ENCODE data around the gene GAS7. TPM values are rescaled to one million over a fixed set of nuclear protein-coding genes. Genes with fewer than 3 reads are reported as not detected.

Gene GAS7
- total and polyA plus RNA-seq, 10 of the 15 experiments (the other 5 are each of a cell fraction or from before 2014, with no cell fraction given) = 2.3 to 53.4 (median 24.0) TPM

DNA sequence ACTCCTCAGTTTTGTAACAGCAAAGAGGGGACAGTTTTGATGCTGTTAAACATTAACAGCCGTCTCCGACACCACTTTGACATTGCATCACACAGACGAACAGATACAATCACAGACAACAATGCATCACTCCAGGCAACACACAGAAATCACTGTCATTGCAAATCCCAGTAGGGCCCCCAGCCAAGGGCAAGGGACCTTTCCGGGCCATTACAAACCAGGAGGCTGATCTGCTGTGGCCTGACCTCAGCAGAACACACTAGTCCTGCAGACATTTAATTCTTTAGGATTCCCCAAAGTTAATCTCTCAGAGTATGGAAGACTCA, 157.2 kb downstream of the GAS7 start:
- Histone ChIP-seq H3K4me1 (ENCODE audit: control insufficient read depth, insufficient read depth, low read length) (peaks cover 28% of the 10 kb centered on the region), H3K27ac (ENCODE audit: control insufficient read depth, insufficient read depth) (peak overlapping the region; percentile 74), H3K4me3 (no peak overlapping the region), H3K9ac (ENCODE audit: control insufficient read depth, insufficient read depth, low read length) (peak overlapping the region; percentile 11; the same call in 1 of the 2 replicates), H3K27me3 (replicated peaks in 1 of 2; ENCODE audit: control insufficient read depth in 2 of 2, insufficient read depth in 2 of 2, low read length in 1 of 2) (no peaks in the 10 kb centered on the region), H3K79me2 (ENCODE audit: control insufficient read depth, insufficient read depth, low read length) (peaks cover 18% of the 10 kb centered on the region), H4K20me1 (ENCODE audit: control insufficient read depth, insufficient read depth) (no peaks in the 10 kb centered on the region), H2AFZ (ENCODE audit: control insufficient read depth, low read depth, low read length) (no peak overlapping the region), H3K9me3 (replicated peaks; ENCODE audit: control insufficient read depth, insufficient read depth, low read length) (no peaks in the 10 kb centered on the region; the same call in 2 of the 3 replicates), H3K36me3 (ENCODE audit: control insufficient read depth in 2 of 2, insufficient read depth in 2 of 2, low read length in 1 of 2) (no peaks in the 10 kb centered on the region), H3K4me2 (ENCODE audit: control insufficient read depth, insufficient read depth) (peak overlapping the region; percentile 80)
- peak; percentile 60 for ATAC-seq
- DNase-seq (ENCODE audit: low read depth, low spot score) = no peak
- POLR2A ChIA-PET = no interaction called here
- CTCF ChIA-PET = no interaction called here
- WGBS (ENCODE audit: insufficient coverage, insufficient replicate concordance, low lambda C conversion rate, missing lambda C conversion rate) = 85% methylated on average over 4 of the region's 4 CpGs
- TF ChIP-seq SRF (IDR thresholded peaks at IDR 0.05; ENCODE audit: low read depth in 2 of 2, low read length in 2 of 2) = no peak
- TF ChIP-seq BCL11A (IDR thresholded peaks at IDR 0.05; ENCODE audit: low read depth, low read length) = no peak
- TF ChIP-seq, protein P1, sequence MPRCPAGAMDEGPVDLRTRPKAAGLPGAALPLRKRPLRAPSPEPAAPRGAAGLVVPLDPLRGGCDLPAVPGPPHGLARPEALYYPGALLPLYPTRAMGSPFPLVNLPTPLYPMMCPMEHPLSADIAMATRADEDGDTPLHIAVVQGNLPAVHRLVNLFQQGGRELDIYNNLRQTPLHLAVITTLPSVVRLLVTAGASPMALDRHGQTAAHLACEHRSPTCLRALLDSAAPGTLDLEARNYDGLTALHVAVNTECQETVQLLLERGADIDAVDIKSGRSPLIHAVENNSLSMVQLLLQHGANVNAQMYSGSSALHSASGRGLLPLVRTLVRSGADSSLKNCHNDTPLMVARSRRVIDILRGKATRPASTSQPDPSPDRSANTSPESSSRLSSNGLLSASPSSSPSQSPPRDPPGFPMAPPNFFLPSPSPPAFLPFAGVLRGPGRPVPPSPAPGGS (IDR thresholded peaks at IDR 0.05; ENCODE audit: borderline replicate concordance, insufficient read depth, low read depth, low read length, poor library complexity, severe bottlenecking) = no peak
- TF ChIP-seq FOXM1 (IDR thresholded peaks at IDR 0.05; ENCODE audit: low read depth, low read length) = no peak
- no peak for TF ChIP-seq ASH2L (IDR thresholded peaks at IDR 0.05; ENCODE audit: borderline replicate concordance, low read depth)
- TF ChIP-seq TAF1 (IDR thresholded peaks at IDR 0.05; ENCODE audit: borderline replicate concordance, low read depth, low read length) = no peak
- no peak for TF ChIP-seq ZSCAN29 (IDR thresholded peaks at IDR 0.05)
- TF ChIP-seq, protein P2, sequence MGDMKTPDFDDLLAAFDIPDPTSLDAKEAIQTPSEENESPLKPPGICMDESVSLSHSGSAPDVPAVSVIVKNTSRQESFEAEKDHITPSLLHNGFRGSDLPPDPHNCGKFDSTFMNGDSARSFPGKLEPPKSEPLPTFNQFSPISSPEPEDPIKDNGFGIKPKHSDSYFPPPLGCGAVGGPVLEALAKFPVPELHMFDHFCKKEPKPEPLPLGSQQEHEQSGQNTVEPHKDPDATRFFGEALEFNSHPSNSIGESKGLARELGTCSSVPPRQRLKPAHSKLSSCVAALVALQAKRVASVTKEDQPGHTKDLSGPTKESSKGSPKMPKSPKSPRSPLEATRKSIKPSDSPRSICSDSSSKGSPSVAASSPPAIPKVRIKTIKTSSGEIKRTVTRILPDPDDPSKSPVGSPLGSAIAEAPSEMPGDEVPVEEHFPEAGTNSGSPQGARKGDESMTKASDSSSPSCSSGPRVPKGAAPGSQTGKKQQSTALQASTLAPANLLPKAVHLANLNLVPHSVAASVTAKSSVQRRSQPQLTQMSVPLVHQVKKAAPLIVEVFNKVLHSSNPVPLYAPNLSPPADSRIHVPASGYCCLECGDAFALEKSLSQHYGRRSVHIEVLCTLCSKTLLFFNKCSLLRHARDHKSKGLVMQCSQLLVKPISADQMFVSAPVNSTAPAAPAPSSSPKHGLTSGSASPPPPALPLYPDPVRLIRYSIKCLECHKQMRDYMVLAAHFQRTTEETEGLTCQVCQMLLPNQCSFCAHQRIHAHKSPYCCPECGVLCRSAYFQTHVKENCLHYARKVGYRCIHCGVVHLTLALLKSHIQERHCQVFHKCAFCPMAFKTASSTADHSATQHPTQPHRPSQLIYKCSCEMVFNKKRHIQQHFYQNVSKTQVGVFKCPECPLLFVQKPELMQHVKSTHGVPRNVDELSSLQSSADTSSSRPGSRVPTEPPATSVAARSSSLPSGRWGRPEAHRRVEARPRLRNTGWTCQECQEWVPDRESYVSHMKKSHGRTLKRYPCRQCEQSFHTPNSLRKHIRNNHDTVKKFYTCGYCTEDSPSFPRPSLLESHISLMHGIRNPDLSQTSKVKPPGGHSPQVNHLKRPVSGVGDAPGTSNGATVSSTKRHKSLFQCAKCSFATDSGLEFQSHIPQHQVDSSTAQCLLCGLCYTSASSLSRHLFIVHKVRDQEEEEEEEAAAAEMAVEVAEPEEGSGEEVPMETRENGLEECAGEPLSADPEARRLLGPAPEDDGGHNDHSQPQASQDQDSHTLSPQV (IDR thresholded peaks at IDR 0.05) = no peak
- no peak for TF ChIP-seq EZH2 (IDR thresholded peaks at IDR 0.05; ENCODE audit: borderline replicate concordance, control insufficient read depth, low read depth, low read length)
- no peak for TF ChIP-seq CBX3 (IDR thresholded peaks at IDR 0.05; ENCODE audit: borderline replicate concordance, low read depth)
- no peak for TF ChIP-seq POLR2AphosphoS2 (IDR thresholded peaks at IDR 0.05; ENCODE audit: low read depth, low read length)
- TF ChIP-seq RFX5 (IDR thresholded peaks at IDR 0.05; ENCODE audit: low read depth, low read length) = no peak
- TF ChIP-seq SMAD1 (IDR thresholded peaks at IDR 0.05; ENCODE audit: low read depth, partially characterized antibody) = no peak
- TF ChIP-seq GABPA (IDR thresholded peaks at IDR 0.05; ENCODE audit: low read depth) = no peak
- no peak for TF ChIP-seq HCFC1 (IDR thresholded peaks at IDR 0.05; ENCODE audit: low read length)
- no peak for TF ChIP-seq NR2C2 (IDR thresholded peaks at IDR 0.05; ENCODE audit: borderline replicate concordance, control insufficient read depth, insufficient read length, low read depth)
- BruUV-seq (replicated peaks) = no TSS peak
- no peak for FAIRE-seq
- SMC1A ChIA-PET (ENCODE audit: uncharacterized antibody, unreplicated experiment) = no interaction called here
- intact Hi-C loops (cut with micrococcal nuclease; ENCODE audit: unreplicated experiment) (loop anchor here (2.0 to 5.0 kb wide), 4 partner anchors 18 to 116 kb away; no protein-coding TSS in a partner anchor), in situ Hi-C loops (cut with MboI) (loop anchor here (25.0 kb wide), 1 partner anchor 1079 kb away; the partner anchor contains the start of gene PIK3R5)
- RAD21 ChIA-PET (ENCODE audit: unreplicated experiment) = no interaction called here
